Panc1 (cell line): Measurements from ENCODE around the gene CRYBA1. TPM values are rescaled to one million over a fixed set of nuclear protein-coding genes. Genes with fewer than 3 reads are reported as not detected.

Source experiments
- ATAC-seq: fragments of 200-7000 bp; cut with Tn5 transposase; 2 replicates; pipeline ENCODE4 v1.9.1; 2020; ENCODE audit warnings: mild to moderate bottlenecking, moderate library complexity
- BruUV-seq: library from RNA; stranded (reverse); fragments of 400-500 nt; replicated peaks from 2 replicates; lab custom pipeline; 2021; lab: Mats Ljungman, UMichigan
- CTCF ChIA-PET: fragments of 300-600 bp; sonication (Branson Sonifier 250); formaldehyde crosslinking; loops from one replicate; lab custom pipeline; 2022; ENCODE audit warnings: antibody characterized with exemption; lab: Charles Lee
- POLR2A ChIA-PET: fragments of 300-600 bp; sonication (Branson Sonifier 250); formaldehyde crosslinking; loops from one replicate; lab custom pipeline; 2022; ENCODE audit warnings: antibody characterized with exemption; lab: Charles Lee
- DNase-seq: peaks from one replicate; pipeline ENCODE4 v3.0.0-alpha.2; 2010; ENCODE audit warnings: low read depth, low spot score
- H3K27ac ChIP-seq: 2 replicates; pipeline ENCODE4 v1.5.1; 2011; ENCODE audit warnings: mild to moderate bottlenecking, low read length, inconsistent platforms
- H3K27me3 ChIP-seq: fragments of 200-500 bp; sonication (Bioruptor generic); 2 replicates; pipeline ENCODE4 v1.6.0; 2014; ENCODE audit warnings: low read length, inconsistent platforms; ENCODE audit not compliant: control insufficient read depth, insufficient read depth
- H3K36me3 ChIP-seq: fragments of 200-500 bp; sonication (Bioruptor generic); 2 replicates; pipeline ENCODE4 v1.5.1; 2014; ENCODE audit warnings: inconsistent platforms, mild to moderate bottlenecking, low read length, moderate library complexity; ENCODE audit not compliant: control insufficient read depth, insufficient read depth
- H3K4me1 ChIP-seq: 2 replicates; pipeline ENCODE4 v1.5.1; 2011; ENCODE audit warnings: inconsistent platforms, mild to moderate bottlenecking, low read length, moderate library complexity; ENCODE audit not compliant: control insufficient read depth, insufficient read depth
- H3K4me3 ChIP-seq, 2 experiments: 2 replicates each; pipeline ENCODE4 v1.5.1; 2011 to 2012; ENCODE audit warnings: low read depth in 2 of 2, low read length in 2 of 2, mild to moderate bottlenecking in 2 of 2, inconsistent platforms in 1 of 2, moderate library complexity in 1 of 2
- H3K9me3 ChIP-seq: fragments of 200-500 bp; sonication (Bioruptor generic); 2 replicates; pipeline ENCODE4 v1.5.1; 2014; ENCODE audit warnings: low read depth, mild to moderate bottlenecking, inconsistent platforms, low read length, moderate library complexity; ENCODE audit not compliant: control insufficient read depth, insufficient read depth
- CTCF ChIP-seq: fragments of 450-650 bp; IDR thresholded peaks from 2 replicates; pipeline ENCODE4 v1.5.1; 2017; ENCODE audit warnings: mild to moderate bottlenecking
- POLR2AphosphoS5 ChIP-seq: IDR thresholded peaks from 2 replicates; pipeline ENCODE4 v1.6.1; 2012; ENCODE audit warnings: mild to moderate bottlenecking, low read depth, low read length, moderate library complexity
- REST ChIP-seq, 2 experiments: IDR thresholded peaks; 2 replicates each; pipeline ENCODE4 v1.6.1; 2011 to 2012; ENCODE audit warnings: low read depth in 2 of 2, control low read depth in 1 of 2, low read length in 1 of 2, mild to moderate bottlenecking in 1 of 2, moderate library complexity in 1 of 2; ENCODE audit not compliant: insufficient read depth in 1 of 2
- SIN3A ChIP-seq: IDR thresholded peaks from 2 replicates; pipeline ENCODE4 v1.6.1; 2012; ENCODE audit warnings: low read depth, mild to moderate bottlenecking, low read length, moderate library complexity, borderline replicate concordance; ENCODE audit not compliant: insufficient read depth
- TCF7L2 ChIP-seq: IDR thresholded peaks from 2 replicates; pipeline ENCODE4 v1.6.1; 2011; ENCODE audit warnings: mild to moderate bottlenecking, low read depth, low read length, inconsistent platforms
- in situ Hi-C: cut with HindIII; loops from 2 replicates; pipeline ENCODE4 v1.10.0; 2016; ENCODE audit warnings: low sequenced_read_pairs, low pct_unique_long_range_greater_than_20kb
- intact Hi-C: fragments of 100-400 bp; cut with micrococcal nuclease; formaldehyde crosslinking; loops from one replicate; pipeline ENCODE4 v1.10.0; 2022; ENCODE audit not compliant: unreplicated experiment
- total RNA-seq: library from RNA; stranded (reverse); gene quantifications from one replicate; pipeline ENCODE4 v1.2.1, GENCODE V29; 2021; ENCODE audit not compliant: unreplicated experiment

CRYBA1 gene
- total RNA-seq, 1 experiment from 2014 or later, result not detected

GRCh38 chr17:29253037-29253436 lies 6.4 kb downstream of the CRYBA1 start:
- Histone ChIP-seq H3K9me3 (no peaks in the 10 kb centered on the region), H3K27ac (no peak overlapping the region), H3K27me3 (no peaks in the 10 kb centered on the region), H3K4me1 (peaks cover 10% of the 10 kb centered on the region; the same call in 1 of the 2 replicates), H3K4me3 (no peak overlapping the region), H3K36me3 (0 out of 2 replicates have a peak, but pooled peaks cover under 1% of the 10 kb centered on the region)
- DNase-seq (no peak), ATAC-seq (no peak)
- intact Hi-C loops, result no loop called here
- TF ChIP-seq CTCF, result no peak
- no peak for TF ChIP-seq SIN3A
- no peak for TF ChIP-seq REST (IDR thresholded peaks at IDR 0.05; ENCODE audit: insufficient read depth in 1 of 2, low read depth in 2 of 2, low read length in 1 of 2)
- no peak for TF ChIP-seq TCF7L2
- no peak; the same call in 1 of the 2 replicates for TF ChIP-seq POLR2AphosphoS5
- no TSS peak for BruUV-seq
- ChIA-PET CTCF (no interaction called here), POLR2A (no interaction called here)
- in situ Hi-C loops, result no loop called here

GRCh38 chr17:29255926-29256522 lies 9.4 kb downstream of the CRYBA1 start:
- CTCF ChIA-PET, result interaction anchor here (0.7 to 1.7 kb wide), 2 partner anchors 36 to 132 kb away, joined by 3 read pairs; no protein-coding TSS in a partner anchor
- BruUV-seq, result no TSS peak
- no peak for DNase-seq
- POLR2A ChIA-PET, result interaction anchor here (0.6 kb wide), 1 partner anchor 101 kb away, joined by 3 read pairs; no protein-coding TSS in a partner anchor
- intact Hi-C loops, result no loop called here
- H3K36me3 ChIP-seq, result peaks cover 22% of the 10 kb centered on the region
- H3K9me3 ChIP-seq, result no peaks in the 10 kb centered on the region
- H3K27me3 ChIP-seq, result no peaks in the 10 kb centered on the region
- ATAC-seq, result no peak
- in situ Hi-C loops, result no loop called here
- H3K4me3 ChIP-seq, result no peak overlapping the region
- TF ChIP-seq TCF7L2 (no peak), REST (IDR thresholded peaks at IDR 0.05; ENCODE audit: insufficient read depth in 1 of 2, low read depth in 2 of 2, low read length in 1 of 2) (no peak), CTCF (no peak), SIN3A (no peak), POLR2AphosphoS5 (no peak)
- H3K27ac ChIP-seq, result no peak overlapping the region
- peaks cover 18% of the 10 kb centered on the region; the same call in 1 of the 2 replicates for H3K4me1 ChIP-seq
